Erythroblast (primary cell): ENCODE results near the gene CFAP77.

Experiments
- GATA1 ChIP-seq: IDR thresholded peaks from 2 replicates; pipeline ENCODE4 v1.6.1; 2011; ENCODE audit warnings: low read depth, mild to moderate bottlenecking, control low read depth, low read length, moderate library complexity
- POLR2A ChIP-seq: IDR thresholded peaks from 2 replicates; pipeline ENCODE4 v1.6.1; 2011; ENCODE audit warnings: mild to moderate bottlenecking, low read length

GRCh38 chr9:132531195-132531594 lies 121.2 kb downstream of the CFAP77 start:
- TF ChIP-seq POLR2A (no peak), GATA1 (no peak)
